ENCODE results near the gene VTN.
A peak's percentile ranks its signal among the peaks of the same experiment; 100 is the strongest.

VTN gene, protein sequence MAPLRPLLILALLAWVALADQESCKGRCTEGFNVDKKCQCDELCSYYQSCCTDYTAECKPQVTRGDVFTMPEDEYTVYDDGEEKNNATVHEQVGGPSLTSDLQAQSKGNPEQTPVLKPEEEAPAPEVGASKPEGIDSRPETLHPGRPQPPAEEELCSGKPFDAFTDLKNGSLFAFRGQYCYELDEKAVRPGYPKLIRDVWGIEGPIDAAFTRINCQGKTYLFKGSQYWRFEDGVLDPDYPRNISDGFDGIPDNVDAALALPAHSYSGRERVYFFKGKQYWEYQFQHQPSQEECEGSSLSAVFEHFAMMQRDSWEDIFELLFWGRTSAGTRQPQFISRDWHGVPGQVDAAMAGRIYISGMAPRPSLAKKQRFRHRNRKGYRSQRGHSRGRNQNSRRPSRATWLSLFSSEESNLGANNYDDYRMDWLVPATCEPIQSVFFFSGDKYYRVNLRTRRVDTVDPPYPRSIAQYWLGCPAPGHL

GRCh38 chr17:28370035-28370743 lies at the start of gene VTN:
Gene VTN (minus strand): TSS chr17:28370307. CDS start chr17:28370203, 104 bp downstream.
- DNase-seq = no peak

- DNase-seq = peak; percentile 33
Observed at GRCh38 chr17:28416703-28417311, 46.7 kb upstream of the VTN start.

DNA sequence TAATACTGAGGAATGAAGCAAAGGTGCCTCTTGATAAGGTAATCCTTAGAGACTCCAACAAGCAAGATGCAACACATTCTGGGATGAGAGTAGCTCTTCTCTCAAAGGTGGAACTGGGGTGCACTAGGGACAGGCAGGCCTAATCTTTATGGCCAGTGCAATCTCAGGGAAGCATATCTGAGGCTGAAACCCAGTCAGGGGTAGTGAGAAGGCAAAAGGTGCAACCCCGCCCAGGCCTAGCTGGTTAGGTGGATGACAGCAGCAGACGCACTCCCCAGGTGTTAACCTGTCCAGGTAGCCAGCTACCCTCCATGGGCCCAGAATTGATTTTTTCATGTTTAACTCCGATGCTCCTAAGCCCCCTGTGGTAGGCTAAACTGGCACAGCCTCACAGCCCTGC lies 45.8 kb upstream of the VTN start:
- no peak for DNase-seq

DNA sequence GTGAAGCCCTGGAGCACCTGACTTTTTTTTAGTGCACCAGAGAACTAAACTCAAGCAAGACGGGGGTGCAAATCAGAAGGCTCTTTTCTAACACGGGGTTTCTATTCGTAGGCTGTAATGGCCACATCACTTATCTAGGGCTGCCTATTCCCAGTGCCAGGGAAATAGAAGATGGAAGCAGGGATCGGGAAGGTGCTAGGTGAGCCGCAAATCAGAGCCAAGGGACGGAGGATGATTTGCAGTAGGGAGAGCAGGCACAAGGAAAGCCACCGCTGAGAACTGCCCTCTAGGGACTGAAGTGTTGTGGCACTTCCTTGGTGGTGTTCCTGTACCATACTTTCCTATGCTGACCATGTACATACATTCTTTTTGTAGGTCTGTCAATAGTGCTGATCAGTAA lies 43.7 kb upstream of the VTN start:
- no peak for DNase-seq

GRCh38 chr17:28412099-28412498 lies 42.0 kb upstream of the VTN start:
- DNase-seq = no peak

- DNase-seq = no peak
Observed at GRCh38 chr17:28407974-28408306, 37.8 kb upstream of the VTN start.

DNA sequence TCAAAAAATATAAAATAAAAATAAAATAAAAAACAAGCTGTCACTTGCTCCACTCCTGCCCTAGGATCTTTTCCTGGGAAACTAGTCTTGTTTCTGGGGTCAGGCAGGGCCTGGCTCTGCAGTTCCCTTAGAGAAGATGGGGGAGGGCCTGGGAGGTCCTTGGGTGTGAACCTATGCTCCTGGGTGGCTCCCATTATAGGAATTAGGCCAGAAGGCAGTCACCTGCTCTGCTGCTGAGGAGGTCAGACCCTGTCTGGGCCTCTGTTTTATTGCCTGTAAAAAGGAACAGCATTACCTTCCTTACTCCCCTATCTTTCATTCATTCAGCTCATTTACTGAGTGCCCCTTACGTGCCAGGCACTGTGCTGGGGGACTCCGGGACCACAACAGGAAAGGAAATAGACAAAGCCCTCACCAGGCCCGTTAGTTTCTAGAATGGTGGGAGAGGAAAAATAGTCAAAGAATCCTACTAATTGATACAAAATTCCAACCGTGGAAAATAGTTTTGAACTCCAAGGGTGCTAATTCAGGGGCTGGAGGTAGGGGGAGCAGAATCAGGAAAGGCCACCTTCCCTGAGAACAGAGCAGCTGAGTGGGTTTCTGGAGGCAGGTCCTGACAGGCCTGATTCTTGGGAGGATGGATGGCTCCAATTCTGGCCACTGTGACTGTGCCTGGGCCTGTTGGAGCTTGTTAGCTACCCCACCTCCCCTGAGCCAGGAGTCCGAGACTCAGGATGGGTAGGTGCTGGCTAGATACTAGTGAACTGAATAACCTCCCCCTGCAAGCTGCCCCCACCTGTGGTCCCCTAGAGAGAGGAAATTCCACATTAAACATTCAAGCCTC lies 37.2 kb upstream of the VTN start:
- DNase-seq = no peak

GRCh38 chr17:28406473-28406814 lies 36.3 kb upstream of the VTN start:
- peak; percentile 34 for DNase-seq

DNA sequence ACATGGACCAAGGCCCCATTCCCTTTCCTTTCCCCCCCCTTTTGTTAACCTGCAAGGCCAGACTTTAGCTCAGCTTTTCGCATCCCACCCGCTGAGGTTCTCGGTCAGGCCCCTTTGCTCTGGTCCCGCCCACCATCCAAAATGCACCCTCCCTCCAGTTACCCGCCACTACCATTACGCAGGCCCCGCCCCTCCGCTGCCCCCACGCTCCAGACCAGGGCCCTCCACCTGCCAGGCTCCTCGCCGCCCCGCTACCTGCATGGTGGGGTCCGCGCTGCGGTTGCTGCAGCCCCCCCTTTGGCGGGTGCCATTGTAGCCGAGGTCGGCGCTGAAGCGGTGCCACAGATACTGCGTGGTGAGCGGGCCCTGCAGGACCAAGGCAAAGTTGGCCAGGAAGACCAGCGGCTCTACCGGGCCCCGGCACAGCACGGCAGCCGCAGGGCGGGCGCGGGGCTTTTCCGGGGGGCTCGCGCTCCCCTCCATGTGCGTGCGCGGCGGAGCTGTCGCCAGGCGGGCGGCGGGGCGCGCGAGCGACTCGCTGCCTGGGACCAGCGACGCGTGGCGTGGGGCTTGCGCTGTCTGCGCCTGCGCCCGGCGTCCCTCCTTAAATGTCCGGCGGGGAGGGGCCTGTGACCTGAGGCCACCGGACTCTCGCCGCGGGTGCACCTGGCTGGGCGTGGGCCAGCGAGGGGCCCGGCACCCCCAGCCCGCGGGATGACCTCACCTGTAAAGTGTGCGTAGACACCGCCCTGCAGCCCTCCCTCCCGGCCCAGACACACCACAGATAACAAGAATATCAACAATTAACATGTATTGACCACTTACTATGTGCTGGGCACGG lies 35.7 kb upstream of the VTN start, which contains the start of gene SLC46A1:
Gene SLC46A1 (minus strand): TSS at position 581 of the 841 bp plus-strand sequence. CDS start 98 bp downstream, at position 483.
- DNase-seq = peak; percentile 6

DNA sequence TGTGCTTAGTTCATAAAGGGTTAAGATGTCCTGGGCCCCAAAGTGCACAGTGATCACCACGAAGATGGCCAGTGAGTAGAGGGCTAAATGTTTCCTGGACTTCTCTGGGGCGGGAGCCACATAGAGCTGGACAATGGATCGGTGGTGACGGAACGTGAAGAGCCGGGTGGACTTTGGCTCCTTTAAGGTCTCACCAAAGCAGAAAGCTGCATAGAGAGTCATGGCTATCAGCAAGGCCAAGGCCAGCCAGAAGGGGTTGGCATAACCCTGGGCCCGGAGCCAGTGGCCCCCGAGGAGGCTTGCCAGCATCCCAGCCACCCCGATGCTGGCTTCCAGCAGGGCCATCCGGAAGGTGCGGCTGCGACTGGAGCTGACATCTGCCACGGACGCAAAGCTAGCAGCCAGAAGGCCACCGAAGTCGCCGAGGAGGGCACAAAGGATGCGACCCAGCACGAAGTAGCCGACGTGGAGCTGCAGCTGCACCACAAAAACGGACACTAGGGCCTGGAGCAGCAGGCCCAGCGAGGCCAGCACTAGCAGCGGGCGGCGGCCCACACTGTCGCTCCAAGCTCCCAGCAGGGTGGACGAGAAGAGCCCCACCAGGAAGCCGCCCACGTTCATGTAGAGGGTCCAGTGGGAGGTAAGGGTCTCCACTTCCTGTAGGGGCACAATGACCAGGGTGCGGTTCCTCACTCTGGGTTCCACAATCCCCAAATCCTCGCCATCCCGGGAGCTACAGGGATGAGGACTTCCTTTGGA lies 34.9 kb upstream of the VTN start:
- no peak for DNase-seq

- no peak for DNase-seq
Observed at GRCh38 chr17:28404461-28404811, 34.3 kb upstream of the VTN start.

DNA sequence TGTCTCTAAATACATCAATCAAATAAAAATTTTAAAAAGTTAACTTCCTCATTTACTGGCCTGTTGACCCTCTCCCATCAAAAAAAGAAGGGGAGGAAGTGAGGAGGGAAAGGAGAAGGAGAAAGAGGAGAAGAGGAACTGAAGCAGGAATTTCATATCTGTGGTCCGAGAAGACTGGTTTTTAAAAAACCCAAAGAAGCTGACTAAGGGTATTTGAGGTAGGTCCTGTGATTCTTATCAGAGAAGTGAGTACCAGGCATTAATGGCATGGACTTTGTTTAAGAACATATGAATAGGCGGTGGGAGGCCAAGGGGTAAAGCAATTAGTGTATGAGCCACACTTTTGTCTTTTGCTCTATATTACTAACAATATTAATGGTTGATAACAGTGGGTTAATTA lies 33.9 kb upstream of the VTN start:
- DNase-seq = no peak

- DNase-seq = no peak
Observed at GRCh38 chr17:28402844-28403243, 32.7 kb upstream of the VTN start.

DNA sequence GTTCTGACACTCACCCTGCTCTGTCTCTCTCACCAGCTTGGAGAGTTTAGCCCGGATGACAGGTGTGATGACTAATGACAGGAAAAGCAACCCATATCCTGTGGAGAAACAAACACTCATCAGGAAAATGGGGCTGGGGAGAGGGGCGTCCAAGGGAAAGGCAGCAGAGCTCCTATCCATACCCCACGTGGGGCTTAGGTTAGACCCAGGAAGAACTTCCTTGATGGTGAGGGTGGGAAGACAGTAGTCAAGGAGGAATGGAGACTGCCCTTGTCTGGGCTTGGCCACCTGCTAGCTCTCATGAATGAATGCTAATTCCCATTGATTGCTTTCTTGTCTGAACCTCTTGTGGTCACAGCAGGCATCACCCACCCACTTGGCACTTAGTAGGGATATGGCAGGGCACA lies 32.1 kb upstream of the VTN start:
- DNase-seq = no peak

- no peak for DNase-seq
Observed at GRCh38 chr17:28399808-28400207, 29.7 kb upstream of the VTN start.

GRCh38 chr17:28398280-28398981 lies 28.3 kb upstream of the VTN start:
- DNase-seq = no peak

- no peak for DNase-seq
Observed at GRCh38 chr17:28397687-28398279, 27.7 kb upstream of the VTN start.

- DNase-seq = no peak
Observed at GRCh38 chr17:28397275-28397674, 27.2 kb upstream of the VTN start.

GRCh38 chr17:28396635-28397239 lies 26.6 kb upstream of the VTN start:
- DNase-seq = no peak

GRCh38 chr17:28395968-28396367 lies 25.9 kb upstream of the VTN start:
- no peak for DNase-seq
